Epithelial cell of esophagus (primary cell): ENCODE data around the gene CILP2.

Experiments
- DNase-seq: peaks from one replicate; pipeline ENCODE4 v3.0.0; 2010; ENCODE audit warnings: low read depth
- H3K4me3 ChIP-seq: 2 replicates; pipeline ENCODE4 v1.5.1; 2011; ENCODE audit warnings: mild to moderate bottlenecking, low read length, control low read depth
- CTCF ChIP-seq: IDR thresholded peaks from 2 replicates; pipeline ENCODE4 v1.5.1; 2011; ENCODE audit warnings: low read depth, mild to moderate bottlenecking, low read length, control low read depth, inconsistent platforms; ENCODE audit not compliant: insufficient read depth; ENCODE audit errors: missing control alignments

CILP2 gene

GRCh38 chr19:19537075-19538048 lies 703 bp upstream of the CILP2 start:
- no peak for DNase-seq
- no peak for TF ChIP-seq CTCF
- H3K4me3 ChIP-seq = no peak overlapping the region

- H3K4me3 ChIP-seq = no peak overlapping the region
- TF ChIP-seq CTCF = no peak
Measured at GRCh38 chr19:19538785-19539166, 711 bp downstream of the CILP2 start.

GRCh38 chr19:19539698-19540063 lies 1.6 kb downstream of the CILP2 start:
- DNase-seq = no peak
- H3K4me3 ChIP-seq = no peak overlapping the region
- no peak for TF ChIP-seq CTCF

More at GRCh38 chr19:19538785-19539166, 711 bp downstream of the CILP2 start:
- no peak for DNase-seq

GRCh38 chr19:19540064-19540714 lies 2.1 kb downstream of the CILP2 start:
- DNase-seq = peak; percentile 89
- peak overlapping the region; percentile 26 for H3K4me3 ChIP-seq
- no peak for TF ChIP-seq CTCF

GRCh38 chr19:19540715-19541515 lies 2.9 kb downstream of the CILP2 start:
- peak overlapping the region; percentile 26 for H3K4me3 ChIP-seq
- DNase-seq = peak; percentile 80
- TF ChIP-seq CTCF = no peak

GRCh38 chr19:19541616-19542015 lies 3.6 kb downstream of the CILP2 start:
- H3K4me3 ChIP-seq = no peak overlapping the region
- no peak for TF ChIP-seq CTCF
- no peak for DNase-seq
